ENCODE measurements around the gene FOXC2. TPM values are rescaled to one million over a fixed set of nuclear protein-coding genes. Genes with fewer than 3 reads are reported as not detected.
A peak's percentile ranks its signal among the peaks of the same experiment; 100 is the strongest.

FOXC2 gene
- total RNA-seq, 4 donors from 2014 or later = 0.56 TPM; not detected in 3

DNA sequence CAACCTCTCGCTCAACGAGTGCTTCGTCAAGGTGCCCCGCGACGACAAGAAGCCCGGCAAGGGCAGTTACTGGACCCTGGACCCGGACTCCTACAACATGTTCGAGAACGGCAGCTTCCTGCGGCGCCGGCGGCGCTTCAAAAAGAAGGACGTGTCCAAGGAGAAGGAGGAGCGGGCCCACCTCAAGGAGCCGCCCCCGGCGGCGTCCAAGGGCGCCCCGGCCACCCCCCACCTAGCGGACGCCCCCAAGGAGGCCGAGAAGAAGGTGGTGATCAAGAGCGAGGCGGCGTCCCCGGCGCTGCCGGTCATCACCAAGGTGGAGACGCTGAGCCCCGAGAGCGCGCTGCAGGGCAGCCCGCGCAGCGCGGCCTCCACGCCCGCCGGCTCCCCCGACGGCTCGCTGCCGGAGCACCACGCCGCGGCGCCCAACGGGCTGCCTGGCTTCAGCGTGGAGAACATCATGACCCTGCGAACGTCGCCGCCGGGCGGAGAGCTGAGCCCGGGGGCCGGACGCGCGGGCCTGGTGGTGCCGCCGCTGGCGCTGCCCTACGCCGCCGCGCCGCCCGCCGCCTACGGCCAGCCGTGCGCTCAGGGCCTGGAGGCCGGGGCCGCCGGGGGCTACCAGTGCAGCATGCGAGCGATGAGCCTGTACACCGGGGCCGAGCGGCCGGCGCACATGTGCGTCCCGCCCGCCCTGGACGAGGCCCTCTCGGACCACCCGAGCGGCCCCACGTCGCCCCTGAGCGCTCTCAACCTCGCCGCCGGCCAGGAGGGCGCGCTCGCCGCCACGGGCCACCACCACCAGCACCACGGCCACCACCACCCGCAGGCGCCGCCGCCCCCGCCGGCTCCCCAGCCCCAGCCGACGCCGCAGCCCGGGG, 1.3 kb downstream of the FOXC2 start:
- no peak for TF ChIP-seq EP300 (IDR thresholded peaks at IDR 0.05)
- TF ChIP-seq CTCF (IDR thresholded peaks at IDR 0.05) = no peak
- no peak for TF ChIP-seq POLR2AphosphoS5 (IDR thresholded peaks at IDR 0.05)
- TF ChIP-seq POLR2A (IDR thresholded peaks at IDR 0.05) = no peak
- DNase-seq (ENCODE audit: low spot score in 2 of 2) = no peak
- 0% methylated on average over 3 of the region's 116 CpGs for WGBS
- no peaks in the 10 kb centered on the region for H3K36me3 ChIP-seq
- H3K4me1 ChIP-seq = peaks cover 36% of the 10 kb centered on the region
- H3K27me3 ChIP-seq = peaks cover 93% of the 10 kb centered on the region
- H3K27ac ChIP-seq = no peak overlapping the region
- peak overlapping the region; percentile 45 for H3K4me3 ChIP-seq
- H3K9me3 ChIP-seq = no peaks in the 10 kb centered on the region

- H3K27ac ChIP-seq = no peak overlapping the region
- H3K36me3 ChIP-seq = no peaks in the 10 kb centered on the region
- peak overlapping the region; percentile 45 for H3K4me3 ChIP-seq
- H3K4me1 ChIP-seq = peaks cover 27% of the 10 kb centered on the region
- TF ChIP-seq POLR2AphosphoS5 (IDR thresholded peaks at IDR 0.05) (no peak), EP300 (IDR thresholded peaks at IDR 0.05) (no peak), CTCF (IDR thresholded peaks at IDR 0.05) (no peak), POLR2A (IDR thresholded peaks at IDR 0.05) (no peak)
- H3K9me3 ChIP-seq = no peaks in the 10 kb centered on the region
- WGBS = 14% methylated on average over 21 of the region's 33 CpGs
- peaks cover 98% of the 10 kb centered on the region for H3K27me3 ChIP-seq
- no peak for DNase-seq (ENCODE audit: low spot score in 2 of 2)
Observed at GRCh38 chr16:86568677-86569623, 2.3 kb downstream of the FOXC2 start.

GRCh38 chr16:86569701-86570447, 3.2 kb downstream of the FOXC2 start:
- no peak for TF ChIP-seq CTCF (IDR thresholded peaks at IDR 0.05)
- TF ChIP-seq EP300 (IDR thresholded peaks at IDR 0.05) = no peak
- no peak for TF ChIP-seq POLR2AphosphoS5 (IDR thresholded peaks at IDR 0.05)
- no peak for TF ChIP-seq POLR2A (IDR thresholded peaks at IDR 0.05)
- no peak for DNase-seq (ENCODE audit: low spot score in 2 of 2)
- no peaks in the 10 kb centered on the region for H3K36me3 ChIP-seq
- H3K9me3 ChIP-seq = no peaks in the 10 kb centered on the region
- WGBS = 51% methylated on average over 13 of the region's 13 CpGs
- H3K27ac ChIP-seq = no peak overlapping the region
- H3K4me3 ChIP-seq = no peak overlapping the region
- H3K4me1 ChIP-seq = peaks cover 24% of the 10 kb centered on the region
- H3K27me3 ChIP-seq = peaks cover 98% of the 10 kb centered on the region

DNA sequence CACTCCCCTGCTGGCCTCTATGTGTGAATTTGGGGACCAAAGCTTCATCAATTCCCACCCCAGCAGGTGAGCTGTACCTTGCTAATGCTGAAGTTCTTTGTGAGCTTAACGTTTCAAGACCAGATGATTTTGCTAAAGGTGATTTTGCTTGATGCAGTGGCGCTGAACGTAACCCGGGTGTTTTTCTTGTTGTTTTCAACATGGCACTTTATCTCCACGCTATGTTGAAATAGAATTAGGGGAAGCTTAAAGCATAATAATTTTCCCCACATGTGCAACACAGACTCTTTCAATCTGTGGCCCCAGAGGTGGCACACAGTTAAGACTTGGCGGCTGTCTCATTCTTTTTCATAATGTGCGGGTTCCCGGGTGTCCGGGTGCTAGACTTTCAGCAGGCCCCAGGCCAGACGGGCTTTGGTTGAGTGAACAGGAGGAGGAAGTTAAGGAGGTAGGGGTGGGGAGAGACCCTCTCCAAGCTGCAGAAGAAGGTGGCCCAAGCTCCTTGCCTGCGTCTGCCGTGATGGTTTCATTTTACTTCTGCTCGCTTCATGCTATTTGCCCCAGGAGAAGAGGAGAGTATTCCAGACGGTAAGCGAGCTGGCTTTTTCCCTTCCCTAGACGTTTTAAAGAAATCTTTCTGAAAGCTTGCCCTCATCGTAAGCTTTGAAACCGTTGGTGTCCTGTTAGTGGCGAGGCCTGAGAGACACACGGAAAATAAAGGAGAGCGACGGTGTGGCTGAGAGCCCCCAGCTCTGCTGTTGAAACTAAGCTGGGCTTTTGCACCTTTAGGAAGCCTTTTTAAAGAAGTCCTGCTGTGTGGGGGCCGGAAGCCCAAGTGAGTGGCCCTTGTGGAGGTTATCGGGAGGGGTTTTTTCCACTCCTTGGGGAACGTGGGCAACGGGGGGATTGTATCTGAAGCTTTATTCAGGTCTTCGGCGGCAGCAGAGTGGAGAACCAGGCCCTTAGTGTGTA, 4.2 kb downstream of the FOXC2 start:
- Histone ChIP-seq H3K27ac (no peak overlapping the region), H3K27me3 (peaks cover 98% of the 10 kb centered on the region), H3K9me3 (no peaks in the 10 kb centered on the region), H3K4me3 (no peak overlapping the region), H3K4me1 (peaks cover 26% of the 10 kb centered on the region), H3K36me3 (no peaks in the 10 kb centered on the region)
- peak in 1 of 2 donors; percentile 35 for DNase-seq (ENCODE audit: low spot score in 2 of 2)
- WGBS = 69% methylated on average over 28 of the region's 28 CpGs
- TF ChIP-seq POLR2AphosphoS5 (IDR thresholded peaks at IDR 0.05) = no peak
- TF ChIP-seq POLR2A (IDR thresholded peaks at IDR 0.05) = no peak
- TF ChIP-seq CTCF (IDR thresholded peaks at IDR 0.05) = no peak
- TF ChIP-seq EP300 (IDR thresholded peaks at IDR 0.05) = no peak

Data from suprapubic skin (tissue), 4 donors.